ENCODE results near the gene DUT. TPM values are rescaled to one million over a fixed set of nuclear protein-coding genes. Genes with fewer than 3 reads are reported as not detected.

DUT gene
- total RNA-seq, 1 donor from 2014 or later = 41.4 TPM

- peak; percentile 81 for DNase-seq (ENCODE audit: low read depth)
- no peak for FAIRE-seq
- Mint-ChIP-seq H3K36me3 (ENCODE audit: low read depth, unreplicated experiment) (peaks cover 2% of the 10 kb centered on the region), H3K27ac (ENCODE audit: unreplicated experiment) (no peak overlapping the region), H3K9me3 (ENCODE audit: unreplicated experiment) (peaks cover 14% of the 10 kb centered on the region), H3K27me3 (ENCODE audit: low read depth, unreplicated experiment) (no peaks in the 10 kb centered on the region), H3K4me1 (ENCODE audit: low read depth, unreplicated experiment) (peaks cover 20% of the 10 kb centered on the region), H3K4me3 (ENCODE audit: unreplicated experiment) (peak overlapping the region; percentile 1)
- Histone ChIP-seq H3K4me1 (ENCODE audit: insufficient read depth, low read length) (peaks cover 18% of the 10 kb centered on the region), H3K9ac (ENCODE audit: low read length) (peak overlapping the region; percentile 36), H3K79me2 (ENCODE audit: insufficient read depth, low read length) (no peaks in the 10 kb centered on the region), H2AFZ (ENCODE audit: low read depth, low read length) (no peak overlapping the region), H3K36me3 (ENCODE audit: insufficient read depth, low read length) (no peaks in the 10 kb centered on the region), H3K4me2 (ENCODE audit: low read length) (peak overlapping the region; percentile 76), H3K9me3 (ENCODE audit: insufficient read depth, low read depth, low read length) (no peaks in the 10 kb centered on the region), H3K27me3 (ENCODE audit: insufficient read depth, low read length) (no peaks in the 10 kb centered on the region), H3K27ac (ENCODE audit: low read depth, low read length) (peak overlapping the region; percentile 73), H3K4me3 (ENCODE audit: insufficient read depth, low read depth, low read length) (no peak overlapping the region), H4K20me1 (ENCODE audit: insufficient read depth, low read length) (no peaks in the 10 kb centered on the region)
- TF ChIP-seq, protein P1, sequence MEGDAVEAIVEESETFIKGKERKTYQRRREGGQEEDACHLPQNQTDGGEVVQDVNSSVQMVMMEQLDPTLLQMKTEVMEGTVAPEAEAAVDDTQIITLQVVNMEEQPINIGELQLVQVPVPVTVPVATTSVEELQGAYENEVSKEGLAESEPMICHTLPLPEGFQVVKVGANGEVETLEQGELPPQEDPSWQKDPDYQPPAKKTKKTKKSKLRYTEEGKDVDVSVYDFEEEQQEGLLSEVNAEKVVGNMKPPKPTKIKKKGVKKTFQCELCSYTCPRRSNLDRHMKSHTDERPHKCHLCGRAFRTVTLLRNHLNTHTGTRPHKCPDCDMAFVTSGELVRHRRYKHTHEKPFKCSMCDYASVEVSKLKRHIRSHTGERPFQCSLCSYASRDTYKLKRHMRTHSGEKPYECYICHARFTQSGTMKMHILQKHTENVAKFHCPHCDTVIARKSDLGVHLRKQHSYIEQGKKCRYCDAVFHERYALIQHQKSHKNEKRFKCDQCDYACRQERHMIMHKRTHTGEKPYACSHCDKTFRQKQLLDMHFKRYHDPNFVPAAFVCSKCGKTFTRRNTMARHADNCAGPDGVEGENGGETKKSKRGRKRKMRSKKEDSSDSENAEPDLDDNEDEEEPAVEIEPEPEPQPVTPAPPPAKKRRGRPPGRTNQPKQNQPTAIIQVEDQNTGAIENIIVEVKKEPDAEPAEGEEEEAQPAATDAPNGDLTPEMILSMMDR (IDR thresholded peaks at IDR 0.05; ENCODE audit: insufficient read depth, low read depth, low read length) = no peak
- TF ChIP-seq EZH2 (IDR thresholded peaks at IDR 0.05; ENCODE audit: insufficient read depth, low read length) = no peak
Measured at GRCh38 chr15:48374472-48374871, 43.2 kb downstream of the DUT start.

- no peaks in the 10 kb centered on the region for H3K36me3 ChIP-seq (ENCODE audit: insufficient read depth, low read length)
- Mint-ChIP-seq H3K27ac (ENCODE audit: unreplicated experiment) (no peak overlapping the region), H3K27me3 (ENCODE audit: low read depth, unreplicated experiment) (no peaks in the 10 kb centered on the region), H3K9me3 (ENCODE audit: unreplicated experiment) (peaks cover 14% of the 10 kb centered on the region), H3K4me1 (ENCODE audit: low read depth, unreplicated experiment) (peaks cover 14% of the 10 kb centered on the region), H3K36me3 (ENCODE audit: low read depth, unreplicated experiment) (peaks cover 2% of the 10 kb centered on the region), H3K4me3 (ENCODE audit: unreplicated experiment) (no peak overlapping the region)
- FAIRE-seq (no peak), DNase-seq (ENCODE audit: low read depth) (no peak)
- H3K27me3 ChIP-seq (ENCODE audit: insufficient read depth, low read length) = no peaks in the 10 kb centered on the region
- H3K9me3 ChIP-seq (ENCODE audit: insufficient read depth, low read depth, low read length) = no peaks in the 10 kb centered on the region
- H3K27ac ChIP-seq (ENCODE audit: low read depth, low read length) = no peak overlapping the region
- no peak overlapping the region for H3K9ac ChIP-seq (ENCODE audit: low read length)
- H3K4me3 ChIP-seq (ENCODE audit: insufficient read depth, low read depth, low read length) = no peak overlapping the region
- TF ChIP-seq EZH2 (IDR thresholded peaks at IDR 0.05; ENCODE audit: insufficient read depth, low read length) = no peak
- TF ChIP-seq, protein P1 (IDR thresholded peaks at IDR 0.05; ENCODE audit: insufficient read depth, low read depth, low read length) = no peak
- H2AFZ ChIP-seq (ENCODE audit: low read depth, low read length) = no peak overlapping the region
- no peaks in the 10 kb centered on the region for H4K20me1 ChIP-seq (ENCODE audit: insufficient read depth, low read length)
- no peak overlapping the region for H3K4me2 ChIP-seq (ENCODE audit: low read length)
- H3K4me1 ChIP-seq (ENCODE audit: insufficient read depth, low read length) = peaks cover 18% of the 10 kb centered on the region
- H3K79me2 ChIP-seq (ENCODE audit: insufficient read depth, low read length) = no peaks in the 10 kb centered on the region
Measured at GRCh38 chr15:48375767-48376166, 44.5 kb downstream of the DUT start.

DNA sequence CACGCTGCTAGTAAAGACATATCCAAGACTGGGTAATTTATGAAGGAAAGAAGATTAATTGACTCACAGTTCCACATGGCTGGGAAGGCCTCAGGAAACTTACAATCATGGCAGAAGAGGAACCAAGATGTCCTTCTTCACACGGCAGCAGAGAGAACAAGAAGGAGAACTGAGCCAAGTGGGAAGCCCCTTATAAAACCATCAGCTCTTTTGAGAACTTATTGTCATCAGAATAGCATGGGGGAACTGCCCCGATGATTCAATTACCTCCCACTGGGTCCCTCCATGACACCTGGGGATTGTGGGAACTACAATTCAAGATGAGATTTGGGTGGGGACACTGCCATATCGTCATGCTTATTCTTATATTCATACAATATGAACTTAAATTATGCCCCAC, 49.0 kb downstream of the DUT start:
- Mint-ChIP-seq H3K9me3 (ENCODE audit: unreplicated experiment) (peaks cover 13% of the 10 kb centered on the region), H3K36me3 (ENCODE audit: low read depth, unreplicated experiment) (peaks cover 2% of the 10 kb centered on the region), H3K4me1 (ENCODE audit: low read depth, unreplicated experiment) (peaks cover 6% of the 10 kb centered on the region), H3K4me3 (ENCODE audit: unreplicated experiment) (no peak overlapping the region), H3K27ac (ENCODE audit: unreplicated experiment) (no peak overlapping the region), H3K27me3 (ENCODE audit: low read depth, unreplicated experiment) (no peaks in the 10 kb centered on the region)
- no peak overlapping the region for H3K4me3 ChIP-seq (ENCODE audit: insufficient read depth, low read depth, low read length)
- DNase-seq (ENCODE audit: low read depth) (no peak), FAIRE-seq (no peak)
- no peaks in the 10 kb centered on the region for H4K20me1 ChIP-seq (ENCODE audit: insufficient read depth, low read length)
- no peaks in the 10 kb centered on the region for H3K36me3 ChIP-seq (ENCODE audit: insufficient read depth, low read length)
- no peak overlapping the region for H3K4me2 ChIP-seq (ENCODE audit: low read length)
- peaks cover 9% of the 10 kb centered on the region for H3K4me1 ChIP-seq (ENCODE audit: insufficient read depth, low read length)
- no peak overlapping the region for H3K27ac ChIP-seq (ENCODE audit: low read depth, low read length)
- H3K9me3 ChIP-seq (ENCODE audit: insufficient read depth, low read depth, low read length) = no peaks in the 10 kb centered on the region
- TF ChIP-seq, protein P1 (IDR thresholded peaks at IDR 0.05; ENCODE audit: insufficient read depth, low read depth, low read length) = no peak
- no peak for TF ChIP-seq EZH2 (IDR thresholded peaks at IDR 0.05; ENCODE audit: insufficient read depth, low read length)
- H3K9ac ChIP-seq (ENCODE audit: low read length) = no peak overlapping the region
- H3K79me2 ChIP-seq (ENCODE audit: insufficient read depth, low read length) = no peaks in the 10 kb centered on the region
- H2AFZ ChIP-seq (ENCODE audit: low read depth, low read length) = no peak overlapping the region
- no peaks in the 10 kb centered on the region for H3K27me3 ChIP-seq (ENCODE audit: insufficient read depth, low read length)
